ENCODE results near the gene CANX.
"Not testable (repeated sequence)": the region's sequence is repeated elsewhere in the genome, so short reads cannot be mapped to it uniquely, and the experiment has no call there.

Gene CANX

DNA sequence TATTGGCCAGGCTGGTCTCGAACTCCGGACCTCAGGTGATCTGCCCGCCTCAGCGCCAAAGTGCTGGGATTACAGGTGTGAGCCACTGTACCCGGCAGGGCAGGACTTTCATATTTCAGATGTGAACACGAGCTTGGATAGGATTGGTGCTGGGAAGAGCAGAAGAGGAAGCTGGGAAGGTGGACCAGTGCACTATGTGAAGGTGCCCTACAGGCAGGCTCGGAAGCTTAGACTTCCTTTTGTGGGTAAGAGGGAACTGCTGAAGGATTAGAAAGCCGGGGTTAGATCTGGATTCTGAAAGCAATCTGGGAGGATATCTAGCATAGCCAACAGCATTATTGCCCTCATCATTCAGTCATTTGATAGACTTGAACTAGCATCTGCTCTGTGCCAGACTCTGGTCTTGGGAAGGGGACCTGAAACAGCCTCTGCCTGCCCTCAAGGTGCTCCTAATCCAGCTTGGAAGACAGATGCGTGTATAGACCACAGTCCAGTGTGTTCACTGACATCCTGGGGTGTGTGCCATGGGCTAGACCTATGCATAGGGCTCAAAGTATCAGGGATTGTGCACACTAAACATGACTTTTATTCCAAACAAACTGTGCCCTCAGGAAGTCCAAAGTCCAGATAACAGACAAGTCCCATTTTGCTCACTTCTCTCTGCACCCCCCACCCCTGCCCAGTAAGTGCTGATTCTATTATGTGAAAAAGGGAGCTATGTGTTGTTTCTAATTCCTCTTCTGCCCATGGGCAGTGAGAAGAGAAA lies 18.6 kb upstream of the CANX start:
- in situ Hi-C loops (cut with HindIII; ENCODE audit: low pct_unique_long_range_greater_than_20kb, low sequenced_read_pairs), result no loop called here
- DNase-seq (ENCODE audit: low read depth in 1 of 2, low spot score in 1 of 2), result no peak
- no peak for TF ChIP-seq JUND (IDR thresholded peaks at IDR 0.05; ENCODE audit: low read depth)

DNA sequence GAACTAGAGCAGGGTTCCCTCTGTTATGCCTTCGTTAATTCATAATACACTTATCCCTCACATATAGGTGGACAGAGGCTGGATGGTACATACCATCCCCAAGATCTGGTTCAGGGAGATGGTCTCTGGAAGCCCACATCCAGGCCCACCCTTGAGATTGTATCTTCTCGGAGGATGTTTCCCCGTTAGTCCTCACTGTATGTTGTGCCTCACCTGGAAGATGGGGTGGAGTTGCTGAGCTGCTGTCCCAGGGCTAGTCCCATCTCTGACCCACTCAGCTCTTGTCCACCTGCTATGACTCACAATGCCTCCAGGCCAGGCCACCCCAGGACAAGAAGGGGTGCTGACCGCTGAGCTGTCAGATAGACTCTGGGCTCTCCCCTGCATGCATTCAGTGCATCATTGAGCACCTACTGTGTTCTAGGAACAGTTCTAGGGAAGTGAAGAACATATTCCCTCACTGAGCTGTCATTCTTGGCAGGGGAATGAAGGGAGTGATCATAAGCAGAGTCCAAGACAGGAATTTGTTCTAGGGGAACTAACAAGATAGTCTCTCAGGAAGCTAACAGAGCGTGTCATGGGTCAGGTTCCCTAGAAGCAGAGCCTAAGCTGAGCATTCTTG lies 17.9 kb upstream of the CANX start, which contains the start of gene CBY3:
Gene CBY3 (minus strand): TSS at position 255 of the 622 bp plus-strand sequence. CDS start 116 bp downstream, at position 139.
- no peak for DNase-seq (ENCODE audit: low read depth in 1 of 2, low spot score in 1 of 2)
- in situ Hi-C loops (cut with HindIII; ENCODE audit: low pct_unique_long_range_greater_than_20kb, low sequenced_read_pairs), result no loop called here
- TF ChIP-seq JUND (IDR thresholded peaks at IDR 0.05; ENCODE audit: low read depth), result no peak

DNA sequence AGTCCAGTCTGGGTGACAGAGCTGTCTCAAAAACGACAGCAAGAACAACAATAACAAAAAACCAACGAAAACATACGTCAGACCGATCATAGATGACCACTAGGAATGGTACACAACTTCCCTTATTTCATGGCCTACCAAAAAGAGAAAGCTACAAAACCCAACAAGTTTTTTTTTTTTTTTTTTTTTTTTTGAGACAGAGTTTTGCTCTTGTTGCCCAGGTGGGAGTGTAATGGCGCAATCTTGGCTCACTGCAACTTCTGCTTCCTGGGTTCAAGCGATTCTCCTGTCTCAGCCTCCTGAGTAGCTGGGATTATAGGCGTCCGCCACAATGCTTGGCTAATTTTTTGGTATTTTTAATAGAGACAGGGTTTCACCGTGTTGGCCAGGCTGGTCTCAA lies 9.6 kb upstream of the CANX start:
- DNase-seq (ENCODE audit: low read depth in 1 of 2, low spot score in 1 of 2); in situ Hi-C loops (cut with HindIII; ENCODE audit: low pct_unique_long_range_greater_than_20kb, low sequenced_read_pairs): not testable (repeated sequence)

DNA sequence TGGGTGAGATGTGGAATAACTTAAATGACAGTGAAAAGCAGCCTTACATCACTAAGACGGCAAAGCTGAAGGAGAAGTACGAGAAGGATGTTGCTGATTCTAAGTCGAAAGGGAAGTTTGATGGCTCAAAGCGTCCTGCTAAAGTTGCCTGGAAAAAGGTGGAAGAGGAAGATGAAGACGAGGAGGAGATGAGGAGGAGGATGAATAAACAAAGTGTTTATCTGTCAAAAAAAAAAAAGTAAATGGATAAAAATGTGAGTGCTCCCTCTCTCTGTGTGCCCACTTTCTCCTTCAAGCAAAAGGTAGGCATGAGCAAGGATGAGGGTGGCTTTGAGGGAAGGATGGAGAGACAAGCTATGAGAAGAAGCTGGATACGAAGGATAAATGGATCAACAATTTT lies 4.2 kb upstream of the CANX start:
- DNase-seq (ENCODE audit: low read depth in 1 of 2, low spot score in 1 of 2), result no peak
- TF ChIP-seq JUND (IDR thresholded peaks at IDR 0.05; ENCODE audit: low read depth), result no peak
- in situ Hi-C loops (cut with HindIII; ENCODE audit: low pct_unique_long_range_greater_than_20kb, low sequenced_read_pairs), result no loop called here

DNA sequence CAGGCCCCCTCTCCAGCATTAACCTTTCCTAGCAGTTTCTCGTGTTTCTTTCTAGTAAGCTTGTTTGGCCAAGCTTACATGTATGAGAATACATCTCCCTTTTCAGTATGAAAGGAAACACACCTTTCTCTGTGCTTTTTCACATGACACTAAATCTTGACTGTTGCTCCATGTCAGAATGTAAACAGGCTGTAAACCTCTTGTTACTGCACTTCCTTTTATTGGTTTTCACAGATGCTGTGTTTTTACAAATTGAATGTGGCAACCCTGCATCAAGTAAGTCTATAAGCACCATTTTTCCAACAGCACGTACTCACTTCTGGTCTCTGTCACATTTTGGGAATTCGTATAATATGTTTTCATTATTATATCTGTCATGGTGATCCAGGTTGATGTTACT lies 2.2 kb upstream of the CANX start:
- in situ Hi-C loops (cut with HindIII; ENCODE audit: low pct_unique_long_range_greater_than_20kb, low sequenced_read_pairs), result no loop called here
- DNase-seq (ENCODE audit: low read depth in 1 of 2, low spot score in 1 of 2), result no peak
- no peak for TF ChIP-seq JUND (IDR thresholded peaks at IDR 0.05; ENCODE audit: low read depth)

DNA sequence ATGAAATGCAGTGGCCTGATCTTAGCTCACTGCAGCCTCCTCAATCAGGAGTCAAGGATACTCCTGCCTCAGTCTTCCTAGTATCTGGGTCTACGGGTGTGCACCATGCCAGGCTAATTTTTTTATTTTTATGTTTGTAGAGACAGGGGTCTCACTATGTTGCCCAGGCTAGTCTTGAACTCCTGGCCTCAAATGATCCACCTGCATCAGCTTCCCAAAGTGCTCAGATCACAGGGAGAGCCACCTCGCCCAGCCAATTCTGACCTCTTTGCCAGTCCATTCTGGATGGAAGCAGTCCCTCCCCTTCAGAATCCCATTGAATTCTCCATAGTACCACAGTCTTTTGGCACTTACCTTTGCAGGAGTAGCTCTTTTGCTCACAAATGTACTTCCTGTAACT lies 1.7 kb upstream of the CANX start:
- DNase-seq (ENCODE audit: low read depth in 1 of 2, low spot score in 1 of 2), result no peak
- in situ Hi-C loops (cut with HindIII; ENCODE audit: low pct_unique_long_range_greater_than_20kb, low sequenced_read_pairs), result no loop called here
- no peak for TF ChIP-seq JUND (IDR thresholded peaks at IDR 0.05; ENCODE audit: low read depth)

DNA sequence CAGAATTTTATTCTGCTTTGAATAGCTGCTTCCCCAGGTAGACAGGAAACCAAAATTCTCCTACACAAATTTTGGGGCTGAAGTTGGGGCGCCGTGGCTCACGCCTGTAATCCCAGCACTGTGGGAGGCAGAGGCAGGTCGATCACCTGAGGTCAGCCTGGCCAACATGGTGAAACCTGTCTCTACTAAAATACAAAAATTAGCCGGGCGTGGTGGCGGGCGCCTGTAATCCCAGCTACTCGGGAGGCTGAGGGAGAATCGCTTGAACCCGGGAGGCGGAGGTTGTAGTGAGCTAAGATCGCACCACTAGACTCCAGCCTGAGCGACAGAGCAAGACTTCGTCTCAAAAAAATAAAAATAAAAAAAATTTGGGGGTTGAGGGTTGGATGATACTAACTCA lies 1.2 kb upstream of the CANX start:
- DNase-seq (ENCODE audit: low read depth in 1 of 2, low spot score in 1 of 2); in situ Hi-C loops (cut with HindIII; ENCODE audit: low pct_unique_long_range_greater_than_20kb, low sequenced_read_pairs): not testable (repeated sequence)

DNA sequence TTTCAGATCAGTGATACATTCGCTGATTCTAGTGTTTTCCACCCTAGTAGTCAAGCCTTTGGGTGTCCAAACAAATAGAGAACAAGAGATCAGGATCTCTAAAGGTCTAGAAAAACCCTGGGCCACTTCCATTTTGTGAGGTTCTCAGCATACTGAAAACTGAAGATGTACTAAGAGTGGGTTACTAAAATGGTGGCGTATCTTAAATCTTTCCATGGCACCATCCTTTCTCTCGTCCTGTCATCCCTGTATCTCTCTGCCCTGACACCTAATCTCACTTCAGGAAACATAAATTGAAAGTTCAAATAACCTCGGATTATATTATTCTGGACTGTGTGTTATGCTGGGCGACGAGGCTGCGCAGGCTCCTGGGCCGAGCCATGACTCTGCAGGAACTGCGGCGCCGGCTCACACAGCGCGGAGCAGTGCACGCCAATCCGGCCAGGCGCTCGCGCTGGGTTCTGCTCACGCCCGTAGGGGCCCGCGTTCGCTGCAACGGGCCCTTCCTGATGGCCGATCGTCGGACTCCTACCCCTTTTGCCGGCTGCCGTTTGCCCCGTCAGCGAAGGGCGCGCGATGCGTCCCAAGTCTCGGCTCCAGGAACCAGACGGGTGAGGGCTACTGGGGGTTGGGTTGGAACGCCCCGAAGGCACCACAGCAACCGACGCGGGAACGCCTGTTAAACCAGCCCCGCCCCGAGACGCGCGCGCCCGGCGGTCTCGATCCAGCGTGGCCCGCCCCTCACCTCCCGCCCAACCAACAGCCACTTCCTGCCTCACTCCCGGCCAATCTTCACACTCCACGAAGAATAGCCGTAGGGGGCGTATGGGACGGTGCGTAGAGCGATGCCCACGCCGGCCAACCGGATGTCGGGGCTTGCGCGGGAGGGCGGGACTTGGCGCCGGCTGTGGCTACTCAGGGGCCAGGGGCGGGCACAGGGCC lies 503 bp upstream of the CANX start:
- in situ Hi-C loops (cut with HindIII; ENCODE audit: low pct_unique_long_range_greater_than_20kb, low sequenced_read_pairs), result no loop called here
- TF ChIP-seq JUND (IDR thresholded peaks at IDR 0.05; ENCODE audit: low read depth), result no peak
- peak; percentile 99 to 100 for DNase-seq (ENCODE audit: low read depth in 1 of 2, low spot score in 1 of 2)

DNA sequence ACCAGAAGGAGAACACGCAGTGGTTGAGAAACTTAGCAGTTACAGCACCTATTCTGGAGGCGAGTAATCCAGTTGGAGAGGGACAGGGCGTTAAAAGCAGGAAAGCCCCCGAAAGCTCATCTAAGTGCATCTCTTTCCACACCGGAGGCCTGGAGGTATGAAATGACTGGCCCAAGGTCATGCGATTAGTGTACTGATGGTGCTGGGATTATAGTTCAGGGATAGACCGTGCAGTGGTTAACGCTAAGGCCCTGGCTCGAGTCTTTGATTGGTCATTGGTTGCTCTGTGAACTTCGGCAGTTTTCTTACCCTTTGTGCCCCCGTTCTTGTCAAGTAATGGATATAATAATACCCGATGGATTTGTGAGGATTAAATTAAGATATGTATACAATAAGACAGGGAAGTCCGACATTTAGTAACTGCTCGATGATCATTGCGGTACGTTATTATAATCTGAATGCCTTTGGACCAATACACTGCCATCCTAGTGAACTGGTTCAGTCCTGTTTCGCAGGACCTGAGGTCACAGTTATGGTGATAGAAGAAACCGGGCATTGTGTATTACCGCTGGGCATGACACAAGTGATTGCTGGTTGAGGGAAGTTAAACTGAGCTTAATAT lies 960 bp downstream of the CANX start:
- peak; percentile 28 to 39 for DNase-seq (ENCODE audit: low read depth in 1 of 2, low spot score in 1 of 2)
- no peak for TF ChIP-seq JUND (IDR thresholded peaks at IDR 0.05; ENCODE audit: low read depth)
- in situ Hi-C loops (cut with HindIII; ENCODE audit: low pct_unique_long_range_greater_than_20kb, low sequenced_read_pairs), result no loop called here

DNA sequence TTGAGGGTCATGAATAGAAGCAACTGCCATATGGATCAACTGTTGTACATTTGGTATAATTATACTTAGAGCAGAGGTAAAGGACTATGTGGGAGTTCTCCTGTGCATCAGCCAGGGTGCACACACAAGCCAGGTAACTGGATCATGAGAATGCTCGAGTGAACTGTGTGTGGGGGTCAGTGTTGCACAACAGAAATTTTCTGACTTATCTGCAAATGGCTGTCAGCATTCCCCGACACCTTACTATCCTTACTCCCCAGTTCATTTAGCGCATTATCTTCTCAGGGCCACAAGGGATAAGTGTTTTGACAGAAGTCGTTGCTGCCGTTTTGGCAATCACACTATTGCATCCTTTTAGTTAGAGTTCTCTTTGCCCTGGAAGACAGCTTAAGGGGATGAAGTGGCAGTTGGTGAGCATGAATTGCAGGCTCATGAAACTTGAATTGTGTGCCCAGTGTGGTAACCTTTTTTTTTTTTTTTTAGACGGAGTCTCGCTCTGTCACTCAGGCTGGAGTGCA lies 1.7 kb downstream of the CANX start:
- TF ChIP-seq JUND (IDR thresholded peaks at IDR 0.05; ENCODE audit: low read depth), result no peak
- DNase-seq (ENCODE audit: low read depth in 1 of 2, low spot score in 1 of 2), result peak in 1 of 2 experiments; percentile 17
- in situ Hi-C loops (cut with HindIII; ENCODE audit: low pct_unique_long_range_greater_than_20kb, low sequenced_read_pairs), result no loop called here

DNA sequence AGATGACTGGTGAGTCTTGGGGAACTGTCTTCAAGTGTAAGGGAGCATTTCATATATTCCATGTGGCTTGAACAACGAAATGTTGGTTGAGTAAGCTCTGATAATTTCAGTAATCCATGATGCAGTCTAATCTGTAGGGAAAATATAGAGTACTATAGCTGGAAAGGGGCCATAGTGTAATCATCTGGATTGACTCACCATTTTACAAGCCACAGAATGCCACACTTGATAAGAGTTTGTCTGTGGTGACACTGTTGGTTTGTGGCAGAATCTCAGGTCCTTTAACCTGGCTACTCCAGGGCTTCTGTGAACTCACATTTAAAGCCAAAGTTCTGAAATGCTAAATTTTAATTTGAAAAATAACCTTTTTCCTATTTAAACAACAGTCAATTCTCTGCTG lies 17.5 kb downstream of the CANX start:
- in situ Hi-C loops (cut with HindIII; ENCODE audit: low pct_unique_long_range_greater_than_20kb, low sequenced_read_pairs), result no loop called here
- no peak for DNase-seq (ENCODE audit: low read depth in 1 of 2, low spot score in 1 of 2)
- TF ChIP-seq JUND (IDR thresholded peaks at IDR 0.05; ENCODE audit: low read depth), result no peak

DNA sequence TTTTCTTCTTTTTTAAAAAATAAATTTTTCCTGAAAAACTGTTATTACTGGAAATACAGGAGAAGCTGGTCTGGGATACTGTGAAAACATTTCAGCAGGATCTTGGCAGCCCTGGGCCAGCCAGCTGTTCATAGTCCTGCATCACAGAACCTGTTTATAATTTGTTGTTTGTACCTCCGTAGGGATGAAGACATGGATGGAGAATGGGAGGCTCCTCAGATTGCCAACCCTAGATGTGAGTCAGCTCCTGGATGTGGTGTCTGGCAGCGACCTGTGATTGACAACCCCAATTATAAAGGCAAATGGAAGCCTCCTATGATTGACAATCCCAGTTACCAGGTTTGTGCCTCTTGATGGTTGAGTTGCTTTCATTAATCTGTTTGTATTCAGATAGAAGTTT lies 21.5 kb downstream of the CANX start:
- in situ Hi-C loops (cut with HindIII; ENCODE audit: low pct_unique_long_range_greater_than_20kb, low sequenced_read_pairs), result no loop called here
- DNase-seq (ENCODE audit: low read depth in 1 of 2, low spot score in 1 of 2), result no peak
- TF ChIP-seq JUND (IDR thresholded peaks at IDR 0.05; ENCODE audit: low read depth), result no peak

Data from T47D (cell line).